Ectodermal cell (in vitro differentiated cells): ENCODE measurements around the gene FBXW4.

Experiments
- H3K27ac ChIP-seq: 2 replicates; pipeline ENCODE4 v1.7.0; 2013; ENCODE audit warnings: mild to moderate bottlenecking, low read depth, low read length; ENCODE audit not compliant: insufficient read depth, poor library complexity, severe bottlenecking
- H3K27me3 ChIP-seq: 2 replicates; pipeline ENCODE4 v1.7.0; 2013; ENCODE audit warnings: mild to moderate bottlenecking, low read length; ENCODE audit not compliant: insufficient read depth, control insufficient read depth, poor library complexity, severe bottlenecking
- H3K36me3 ChIP-seq: one replicate; pipeline ENCODE4 v1.7.0; 2013; ENCODE audit warnings: low read length; ENCODE audit not compliant: control insufficient read depth, insufficient read depth
- H3K4me1 ChIP-seq: one replicate; pipeline ENCODE4 v1.7.0; 2013; ENCODE audit warnings: low read length; ENCODE audit not compliant: control insufficient read depth, insufficient read depth
- H3K4me3 ChIP-seq: 2 replicates; pipeline ENCODE4 v1.7.0; 2013; ENCODE audit warnings: low read depth, low read length, control low read depth; ENCODE audit not compliant: insufficient read depth
- H3K9me3 ChIP-seq: 2 replicates; pipeline ENCODE4 v1.7.0; 2013; ENCODE audit warnings: mild to moderate bottlenecking, low read length, moderate library complexity; ENCODE audit not compliant: control insufficient read depth
- WGBS, 2 experiments: methylation state at CpG; one replicate each; pipeline ENCODE4 v1.1.7; 2013; ENCODE audit warnings: missing lambda C conversion rate in 2 of 2; 5-methylcytosine and 5-hydroxymethylcytosine counted together

FBXW4 gene

DNA sequence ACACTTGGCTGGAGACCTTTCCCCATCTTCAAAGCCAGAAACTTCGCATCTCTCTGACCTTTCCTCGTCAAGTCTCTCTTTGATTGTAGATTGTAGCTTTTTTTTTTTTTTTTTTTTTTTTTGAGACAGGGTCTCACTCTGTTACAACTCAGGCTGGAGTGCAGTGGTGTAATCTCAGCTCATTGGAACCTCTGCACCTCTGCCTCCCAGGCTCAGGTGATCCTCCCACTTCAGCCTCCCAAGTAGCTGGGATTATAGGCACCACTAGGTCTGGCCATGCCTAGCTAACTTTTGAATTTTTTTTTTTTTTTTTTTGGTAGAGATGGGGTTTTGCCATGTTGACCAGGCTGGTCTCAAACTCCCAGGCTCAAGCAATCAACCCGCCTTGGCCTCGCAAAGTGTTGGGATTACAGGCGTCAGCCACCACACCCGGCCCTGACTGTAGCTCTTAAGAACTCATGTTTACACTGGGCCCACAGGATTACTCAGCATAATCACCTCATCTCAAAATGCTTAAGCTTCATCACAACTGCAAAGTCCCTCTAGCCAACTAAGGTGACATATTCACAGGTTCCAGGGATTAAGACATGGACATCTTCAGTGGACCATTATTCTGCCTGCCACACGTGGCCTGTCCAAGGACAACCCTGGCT lies 118.6 kb downstream of the FBXW4 start:
- Histone ChIP-seq H3K4me3 (no peak overlapping the region), H3K27ac (no peak overlapping the region), H3K27me3 (peaks cover 15% of the 10 kb centered on the region), H3K4me1 (peaks cover 9% of the 10 kb centered on the region), H3K36me3 (peaks cover 3% of the 10 kb centered on the region), H3K9me3 (no peaks in the 10 kb centered on the region)
- 92% methylated on average over 7 of the region's 7 CpGs for WGBS, 2 experiments

DNA sequence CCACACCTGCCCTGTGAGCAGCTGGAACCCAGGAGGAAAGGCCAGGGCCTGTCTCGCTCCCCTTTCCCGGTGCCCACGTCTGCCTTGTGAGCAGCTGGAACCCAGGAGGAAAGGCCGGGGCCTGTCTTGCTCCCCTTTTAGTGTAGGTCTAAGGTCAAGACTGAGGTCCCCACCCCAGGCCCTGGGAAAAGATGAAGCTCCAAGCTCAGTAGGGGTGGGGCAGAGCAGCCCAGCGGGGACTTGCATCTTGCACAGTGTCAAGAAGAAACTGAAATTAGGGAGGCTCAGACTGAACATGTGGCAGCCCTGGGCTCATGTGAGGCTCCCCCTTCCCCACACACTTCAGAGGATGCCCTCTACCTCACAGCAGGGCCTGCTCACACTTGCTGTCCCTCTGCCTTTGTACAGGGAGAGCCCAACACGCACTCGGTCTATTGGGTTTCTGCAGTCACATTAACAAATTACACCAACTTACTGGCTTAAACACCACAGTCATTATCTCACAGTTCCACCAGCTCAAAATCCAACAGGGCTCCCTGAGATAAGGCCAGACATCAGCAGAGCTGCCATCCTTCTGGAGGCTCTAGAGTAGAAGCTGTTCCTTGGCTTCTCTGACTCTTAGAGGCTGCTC lies 119.3 kb downstream of the FBXW4 start:
- no peaks in the 10 kb centered on the region for H3K9me3 ChIP-seq
- no peak overlapping the region for H3K4me3 ChIP-seq
- H3K36me3 ChIP-seq, result peaks cover 3% of the 10 kb centered on the region
- peaks cover 22% of the 10 kb centered on the region for H3K27me3 ChIP-seq
- 91 to 96% methylated on average over 7 of the region's 7 CpGs for WGBS, 2 experiments
- H3K4me1 ChIP-seq, result peaks cover 6% of the 10 kb centered on the region
- no peak overlapping the region for H3K27ac ChIP-seq

GRCh38 chr10:101575091-101575490 lies 119.9 kb downstream of the FBXW4 start:
- Histone ChIP-seq H3K9me3 (no peaks in the 10 kb centered on the region), H3K4me3 (no peak overlapping the region), H3K27me3 (peaks cover 27% of the 10 kb centered on the region), H3K36me3 (peaks cover 3% of the 10 kb centered on the region), H3K27ac (no peak overlapping the region), H3K4me1 (peaks cover 7% of the 10 kb centered on the region)
- 90 to 91% methylated on average over 3 of the region's 3 CpGs for WGBS, 2 experiments

GRCh38 chr10:101573885-101574753 lies 120.9 kb downstream of the FBXW4 start:
- H3K4me1 ChIP-seq, result peaks cover 7% of the 10 kb centered on the region
- no peak overlapping the region for H3K27ac ChIP-seq
- H3K36me3 ChIP-seq, result no peaks in the 10 kb centered on the region
- WGBS, 2 experiments, result 93 to 94% methylated on average over 25 of the region's 25 CpGs
- H3K4me3 ChIP-seq, result no peak overlapping the region
- H3K9me3 ChIP-seq, result no peaks in the 10 kb centered on the region
- H3K27me3 ChIP-seq, result peaks cover 37% of the 10 kb centered on the region

- peaks cover 50% of the 10 kb centered on the region for H3K27me3 ChIP-seq
- no peak overlapping the region for H3K27ac ChIP-seq
- peaks cover 7% of the 10 kb centered on the region for H3K4me1 ChIP-seq
- no peaks in the 10 kb centered on the region for H3K36me3 ChIP-seq
- H3K4me3 ChIP-seq, result no peak overlapping the region
- WGBS, 2 experiments, result 93 to 94% methylated on average over 2 of the region's 2 CpGs
- H3K9me3 ChIP-seq, result no peaks in the 10 kb centered on the region
Measured at GRCh38 chr10:101572785-101573184, 122.2 kb downstream of the FBXW4 start.

GRCh38 chr10:101572126-101572525 lies 122.8 kb downstream of the FBXW4 start:
- H3K4me3 ChIP-seq, result no peak overlapping the region
- WGBS, 2 experiments, result 92 to 94% methylated on average over 7 of the region's 7 CpGs
- H3K27me3 ChIP-seq, result peaks cover 57% of the 10 kb centered on the region
- peaks cover 7% of the 10 kb centered on the region for H3K4me1 ChIP-seq
- H3K9me3 ChIP-seq, result no peaks in the 10 kb centered on the region
- no peaks in the 10 kb centered on the region for H3K36me3 ChIP-seq
- H3K27ac ChIP-seq, result no peak overlapping the region

- Histone ChIP-seq H3K36me3 (no peaks in the 10 kb centered on the region), H3K27me3 (peaks cover 64% of the 10 kb centered on the region), H3K27ac (no peak overlapping the region), H3K4me1 (peaks cover 7% of the 10 kb centered on the region), H3K9me3 (no peaks in the 10 kb centered on the region), H3K4me3 (no peak overlapping the region)
- 78 to 85% methylated on average over 8 of the region's 8 CpGs for WGBS, 2 experiments
Measured at GRCh38 chr10:101571271-101571925, 123.6 kb downstream of the FBXW4 start.

DNA sequence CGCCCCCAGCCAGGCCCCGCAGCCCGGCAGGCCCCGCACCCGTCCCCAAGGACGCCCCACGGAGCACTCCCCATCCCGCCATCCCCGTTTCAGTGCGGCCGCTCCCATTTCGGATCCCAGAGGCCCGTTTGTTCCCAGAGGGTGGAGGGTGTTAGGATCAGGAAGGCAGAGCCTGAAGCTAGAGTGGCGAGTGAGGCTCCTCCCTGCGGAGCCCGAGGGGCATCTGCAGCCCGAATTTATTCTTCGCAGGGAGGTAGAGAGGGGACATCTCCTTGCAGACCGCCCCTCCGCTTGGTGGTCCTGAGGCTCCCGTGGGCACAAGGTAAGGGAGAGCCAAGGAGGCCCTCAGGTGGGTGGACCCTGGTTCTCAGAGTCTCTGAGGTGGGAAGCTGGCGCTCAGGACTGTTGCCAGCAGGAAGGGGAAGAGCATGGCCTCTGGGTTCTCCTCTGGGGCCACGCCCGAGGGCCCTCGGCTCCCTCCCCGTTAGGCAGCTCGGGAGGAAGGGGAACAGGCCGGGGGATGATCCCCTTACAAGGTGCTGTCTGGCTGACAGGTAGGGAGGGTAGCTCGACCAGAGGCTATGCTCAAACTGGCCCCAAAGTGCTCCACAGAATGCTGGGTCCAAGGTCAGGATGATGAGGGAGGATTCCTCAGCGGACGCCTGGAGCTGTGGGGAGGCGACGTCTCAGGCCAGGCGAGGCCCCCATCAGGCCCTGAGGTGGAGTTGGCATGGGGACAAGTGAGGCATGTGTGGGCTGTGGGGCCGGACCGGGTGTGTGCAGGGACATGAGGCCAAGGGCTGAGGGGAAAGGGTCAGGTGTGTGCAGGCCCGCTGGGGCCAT lies 124.3 kb downstream of the FBXW4 start:
- Histone ChIP-seq H3K4me1 (peaks cover 7% of the 10 kb centered on the region), H3K4me3 (peak overlapping the region; percentile 47), H3K27ac (no peak overlapping the region), H3K9me3 (no peaks in the 10 kb centered on the region), H3K36me3 (no peaks in the 10 kb centered on the region), H3K27me3 (peaks cover 71% of the 10 kb centered on the region)
- WGBS, 2 experiments, result 21% methylated on average over 37 of the region's 37 CpGs

GRCh38 chr10:101569622-101570427 lies 125.1 kb downstream of the FBXW4 start:
- Histone ChIP-seq H3K36me3 (no peaks in the 10 kb centered on the region), H3K27me3 (peaks cover 75% of the 10 kb centered on the region), H3K4me3 (peak overlapping the region; percentile 47), H3K9me3 (no peaks in the 10 kb centered on the region), H3K4me1 (peaks cover 7% of the 10 kb centered on the region), H3K27ac (no peak overlapping the region)
- 2% methylated on average over 55 to 56 of the region's 56 CpGs for WGBS, 2 experiments
